Right lobe of liver (tissue), 6 donors: Measurements from ENCODE around the gene ABCG4. TPM values are rescaled to one million over a fixed set of nuclear protein-coding genes. Genes with fewer than 3 reads are reported as not detected.
A peak's percentile ranks its signal among the peaks of the same experiment; 100 is the strongest.
"Not testable (repeated sequence)": the region's sequence is repeated elsewhere in the genome, so short reads cannot be mapped to it uniquely, and the experiment has no call there.

Experiments used
- ATAC-seq, 4 donors: fragments of 200-7000 bp; cut with Tn5 transposase; one replicate each; pipeline ENCODE4 v1.9.1; 2020; ENCODE audit warnings: mild to moderate bottlenecking in 4 of 4, moderate library complexity in 4 of 4
- DNase-seq, 3 donors: peaks; one replicate each; pipeline ENCODE4 v3.0.0-alpha.2; 2020
- H3K27ac ChIP-seq, 3 donors: fragments of 200-600 bp; one replicate each; pipeline ENCODE4 v1.8.0; 2022
- H3K27me3 ChIP-seq, 2 donors: fragments of 200-600 bp; one replicate each; pipeline ENCODE4 v1.8.0; 2022
- H3K36me3 ChIP-seq, 4 donors: fragments of 200-600 bp; sonication (generic) in 1 of 4; one replicate each; pipeline versions ENCODE4 v1.5.1 to v1.8.0; 2017 to 2022; ENCODE audit warnings: control low read depth in 1 of 4
- H3K4me1 ChIP-seq, 4 donors: fragments of 200-600 bp; sonication (generic) in 1 of 4; one replicate each; pipeline versions ENCODE4 v1.5.1 to v1.8.0; 2017 to 2022; ENCODE audit warnings: control low read depth in 1 of 4
- H3K4me3 ChIP-seq, 3 donors: fragments of 200-600 bp; one replicate each; pipeline ENCODE4 v1.8.0; 2022
- H3K9me3 ChIP-seq, 4 donors: fragments of 200-600 bp; sonication (generic) in 1 of 4; one replicate each; pipeline versions ENCODE4 v1.5.1 to v1.8.0; 2017 to 2022; ENCODE audit warnings: control low read depth in 1 of 4
- CTCF ChIP-seq, 4 donors: fragments of 200-600 bp in 3 of 4; fragments of 450-650 bp in 1 of 4; IDR thresholded peaks; one replicate each; pipeline versions ENCODE4 v1.5.1 to v1.8.0; 2016 to 2022; ENCODE audit warnings: antibody characterized with exemption in 4 of 4, mild to moderate bottlenecking in 2 of 4
- POLR2A ChIP-seq: fragments of 450-650 bp; IDR thresholded peaks from one replicate; pipeline ENCODE4 v1.6.1; 2017; ENCODE audit warnings: antibody characterized with exemption, mild to moderate bottlenecking
- WGBS: methylation state at CpG from one replicate; pipeline ENCODE4 v1.1.6; 2018; ENCODE audit warnings: low coverage, low lambda C conversion rate; ENCODE audit not compliant: insufficient coverage; ENCODE audit errors: missing lambda C conversion rate; 5-methylcytosine and 5-hydroxymethylcytosine counted together
- intact Hi-C, 2 donors: fragments of 100-400 bp; cut with DNase I; formaldehyde crosslinking; loops; one replicate each; pipeline versions ENCODE4 v1.11.2 to v1.14.1; 2022
- total RNA-seq, 6 experiments: library from RNA; depleted of rRNA in 2 of 6; stranded (reverse); fragments of >200 nt in 2 of 6; fragmentation: NEBNext Ultra II Directional in 3 of 6; extraction: Animal tissue kit (Norgen Biotek cat#: 25700) in 3 of 6; gene quantifications; one replicate each; pipeline versions ENCODE4 v1.1.0 to v1.2.4, GENCODE V29; 2016 to 2023
- donor health status: DM: no; HTN: yes; CAD: no.
- donor health status: DM: no; HTN: no; CAD: no.
- donor health status: DM: no; HTN: no; CAD: no.
- donor health status: DM: no; HTN: yes; CAD: no.
- donor health status: DM: no; HTN: yes; CAD: no.

Gene ABCG4
- total RNA-seq, 6 experiments from 2014 or later, result 0.04 to 0.22 (median 0.09) TPM; not detected in 2

GRCh38 chr11:119194811-119195440, 46.1 kb downstream of the ABCG4 start:
- Histone ChIP-seq H3K36me3 (no peaks in the 10 kb centered on the region), H3K9me3 (no peaks in the 10 kb centered on the region), H3K27me3 (no peaks in the 10 kb centered on the region), H3K4me3 (no peak overlapping the region), H3K27ac (no peak overlapping the region), H3K4me1 (no peaks in the 10 kb centered on the region)
- no peak for TF ChIP-seq CTCF (IDR thresholded peaks at IDR 0.05)
- TF ChIP-seq POLR2A, result no peak
- 65% methylated on average over 3 of the region's 7 CpGs for WGBS
- intact Hi-C loops, result no loop called here
- no peak for ATAC-seq
- no peak for DNase-seq

DNA sequence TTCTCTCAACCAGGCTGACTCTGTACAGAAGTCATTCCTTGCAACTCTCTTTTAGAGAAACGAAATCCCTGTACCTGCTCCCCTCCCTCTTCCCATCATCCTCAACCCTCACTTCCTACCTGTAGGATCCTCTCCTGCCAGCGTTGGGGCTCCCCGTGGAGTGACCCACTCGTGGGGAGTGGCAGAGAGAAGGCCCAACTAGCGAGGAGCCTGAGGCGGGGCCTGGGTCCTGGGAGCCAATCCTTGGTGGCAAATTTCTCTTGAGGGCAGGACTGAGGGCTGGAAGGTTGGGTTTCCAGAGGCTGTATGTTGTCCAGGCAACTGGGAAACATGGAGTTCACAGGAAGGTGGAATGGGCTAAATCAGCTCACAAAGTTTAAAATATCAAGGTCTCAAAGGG, 46.8 kb downstream of the ABCG4 start:
- intact Hi-C loops, result no loop called here
- no peaks in the 10 kb centered on the region for H3K9me3 ChIP-seq
- no peaks in the 10 kb centered on the region for H3K27me3 ChIP-seq
- peak; percentile 51 to 70 (median 58) for ATAC-seq
- 56% methylated on average over 6 of the region's 6 CpGs for WGBS
- no peak for DNase-seq
- no peak overlapping the region for H3K4me3 ChIP-seq
- H3K27ac ChIP-seq, result no peak overlapping the region
- no peaks in the 10 kb centered on the region for H3K36me3 ChIP-seq
- TF ChIP-seq POLR2A (no peak), CTCF (IDR thresholded peaks at IDR 0.05) (no peak)
- H3K4me1 ChIP-seq, result no peaks in the 10 kb centered on the region

GRCh38 chr11:119196833-119197483, 48.1 kb downstream of the ABCG4 start:
- ATAC-seq (peak; percentile 96 to 99 (median 98)), DNase-seq (peak in 1 of 3 donors; percentile 76)
- no peaks in the 10 kb centered on the region for H3K36me3 ChIP-seq
- no peak overlapping the region for H3K4me3 ChIP-seq
- H3K4me1 ChIP-seq, result no peaks in the 10 kb centered on the region
- intact Hi-C loops, result no loop called here
- WGBS, result 10% methylated on average over 3 of the region's 5 CpGs
- no peak overlapping the region for H3K27ac ChIP-seq
- TF ChIP-seq POLR2A, result no peak
- peak; percentile 77 to 89 (median 82) for TF ChIP-seq CTCF (IDR thresholded peaks at IDR 0.05)
- H3K27me3 ChIP-seq, result no peaks in the 10 kb centered on the region
- H3K9me3 ChIP-seq, result no peaks in the 10 kb centered on the region

DNA sequence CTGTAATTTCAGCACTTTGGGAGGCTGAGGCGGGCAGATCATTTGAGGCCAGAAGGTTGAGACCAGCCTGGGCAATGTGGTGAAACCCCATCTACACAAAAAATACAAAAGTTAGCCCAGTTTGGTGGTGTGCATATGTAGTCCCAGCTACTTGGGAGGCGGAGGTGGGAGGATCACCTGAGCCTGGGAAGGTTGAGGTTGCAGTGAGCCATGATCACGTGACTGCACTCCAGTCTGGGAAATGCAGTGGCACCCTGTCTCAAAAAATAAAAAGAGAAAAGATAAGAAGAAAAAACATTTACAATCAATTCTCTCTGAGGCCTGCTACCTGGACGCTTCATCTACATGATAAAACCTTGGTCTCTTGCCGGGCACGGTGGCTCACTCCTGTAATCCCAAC, 50.1 kb downstream of the ABCG4 start:
- Histone ChIP-seq H3K27me3 (no peaks in the 10 kb centered on the region), H3K4me1 (no peaks in the 10 kb centered on the region), H3K27ac (no peak overlapping the region), H3K4me3 (no peak overlapping the region), H3K36me3 (no peaks in the 10 kb centered on the region), H3K9me3 (no peaks in the 10 kb centered on the region)
- no peak for ATAC-seq
- 80% methylated on average over 6 of the region's 6 CpGs for WGBS
- TF ChIP-seq CTCF (IDR thresholded peaks at IDR 0.05) (no peak), POLR2A (no peak)
- no peak for DNase-seq
- intact Hi-C loops, result no loop called here

DNA sequence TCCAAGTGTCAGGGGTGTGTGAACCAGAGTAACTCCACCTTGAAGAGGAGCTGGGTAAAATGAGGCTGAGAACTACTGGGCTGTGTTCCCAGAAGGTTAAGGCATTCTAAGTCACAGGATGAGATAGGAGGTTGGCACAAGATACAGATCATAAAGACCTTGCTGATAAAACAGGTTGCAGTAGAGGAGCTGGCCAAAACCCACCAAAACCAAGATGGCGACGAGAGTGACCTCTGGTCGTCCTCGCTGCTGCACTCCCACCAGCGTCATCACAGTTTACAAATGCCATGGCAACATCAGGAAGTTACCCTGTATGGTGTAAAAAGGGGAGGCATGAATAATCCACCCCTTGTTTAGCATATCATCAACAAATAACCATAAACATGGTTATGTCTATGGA, 52.4 kb downstream of the ABCG4 start:
- H3K9me3 ChIP-seq, DNase-seq, H3K27ac ChIP-seq, H3K27me3 ChIP-seq, H3K36me3 ChIP-seq, ATAC-seq, H3K4me1 ChIP-seq, H3K4me3 ChIP-seq: not testable (repeated sequence)
- WGBS, result 93% methylated on average over 3 of the region's 5 CpGs
- intact Hi-C loops, result loop anchor here in 1 of 2 donors (10.0 kb wide), 1 partner anchor 46 kb away; no protein-coding TSS in a partner anchor
